GM15510 (cell line): ENCODE results near the gene ARHGEF16.

Experiments used
- POLR2A ChIP-seq: IDR thresholded peaks from 3 replicates; pipeline ENCODE4 v1.6.1; 2011; ENCODE audit warnings: borderline replicate concordance; ENCODE audit not compliant: insufficient read length; ENCODE audit errors: extremely low read depth

ARHGEF16 gene

GRCh38 chr1:3417934-3418333 is 36.5 kb upstream of the ARHGEF16 start:
- no peak for TF ChIP-seq POLR2A

- no peak for TF ChIP-seq POLR2A
Observed at GRCh38 chr1:3418600-3418999, 35.9 kb upstream of the ARHGEF16 start.

- no peak for TF ChIP-seq POLR2A
Observed at GRCh38 chr1:3419415-3420204, 34.9 kb upstream of the ARHGEF16 start.

- no peak for TF ChIP-seq POLR2A
Observed at GRCh38 chr1:3420218-3420951, 34.1 kb upstream of the ARHGEF16 start.

- TF ChIP-seq POLR2A, result no peak
Observed at GRCh38 chr1:3422638-3423037, 31.8 kb upstream of the ARHGEF16 start.

- no peak for TF ChIP-seq POLR2A
Observed at GRCh38 chr1:3423245-3423829, 31.1 kb upstream of the ARHGEF16 start.

GRCh38 chr1:3423896-3424611 is 30.4 kb upstream of the ARHGEF16 start:
- TF ChIP-seq POLR2A, result no peak

GRCh38 chr1:3425486-3426215 is 28.8 kb upstream of the ARHGEF16 start:
- no peak for TF ChIP-seq POLR2A

GRCh38 chr1:3426956-3427535 is 27.4 kb upstream of the ARHGEF16 start:
- TF ChIP-seq POLR2A, result no peak

GRCh38 chr1:3427711-3428704 is 26.5 kb upstream of the ARHGEF16 start:
- TF ChIP-seq POLR2A, result no peak

- TF ChIP-seq POLR2A, result no peak
Observed at GRCh38 chr1:3428899-3429298, 25.6 kb upstream of the ARHGEF16 start.

GRCh38 chr1:3429320-3429719 is 25.1 kb upstream of the ARHGEF16 start:
- no peak for TF ChIP-seq POLR2A

GRCh38 chr1:3429766-3430165 is 24.7 kb upstream of the ARHGEF16 start:
- no peak for TF ChIP-seq POLR2A
